HG03457 (cell line): ENCODE data around the gene WWP2.

Experiments
- ATAC-seq: cut with Tn5 transposase; IDR thresholded peaks from one replicate; pipeline ENCODE4 v1.9.1; 2021; ENCODE audit warnings: moderate number of reproducible peaks; ENCODE audit not compliant: unreplicated experiment

The WWP2 gene

DNA sequence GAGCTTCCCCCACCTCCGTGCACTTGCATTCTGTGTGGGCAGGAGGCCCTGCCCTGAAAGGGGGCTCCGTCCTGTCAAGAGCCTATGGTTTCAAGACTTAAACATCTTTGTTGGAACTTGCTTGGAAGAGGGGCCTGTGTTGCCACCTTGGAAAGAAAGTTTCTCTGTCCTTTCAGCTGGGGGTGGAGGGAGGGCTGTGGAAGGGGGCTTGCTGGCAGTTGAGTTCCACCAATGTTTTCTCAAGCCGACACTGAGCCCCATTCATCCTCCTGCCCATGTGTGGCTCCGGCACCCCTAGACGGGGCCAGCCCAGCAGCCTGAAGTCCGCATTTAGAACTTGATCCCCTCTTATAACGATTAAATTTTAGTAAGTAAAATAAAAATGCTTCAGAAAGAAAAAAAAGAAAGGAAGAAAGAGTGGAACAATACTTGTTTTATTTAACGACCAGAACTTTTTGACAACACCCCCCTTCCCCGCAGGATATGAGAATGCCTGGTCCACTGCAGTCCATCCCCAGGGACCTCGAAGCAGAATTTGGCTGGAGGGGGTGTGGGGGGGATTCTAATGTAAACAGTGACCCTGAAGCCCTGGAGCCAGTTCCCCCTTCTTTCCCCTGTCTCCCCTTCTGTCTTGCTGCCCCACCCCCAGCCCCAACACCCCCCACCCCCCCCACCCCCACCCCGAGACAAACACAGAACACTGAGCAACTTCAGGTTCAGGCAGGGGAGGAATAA lies 162.1 kb downstream of the WWP2 start:
- ATAC-seq = no peak

DNA sequence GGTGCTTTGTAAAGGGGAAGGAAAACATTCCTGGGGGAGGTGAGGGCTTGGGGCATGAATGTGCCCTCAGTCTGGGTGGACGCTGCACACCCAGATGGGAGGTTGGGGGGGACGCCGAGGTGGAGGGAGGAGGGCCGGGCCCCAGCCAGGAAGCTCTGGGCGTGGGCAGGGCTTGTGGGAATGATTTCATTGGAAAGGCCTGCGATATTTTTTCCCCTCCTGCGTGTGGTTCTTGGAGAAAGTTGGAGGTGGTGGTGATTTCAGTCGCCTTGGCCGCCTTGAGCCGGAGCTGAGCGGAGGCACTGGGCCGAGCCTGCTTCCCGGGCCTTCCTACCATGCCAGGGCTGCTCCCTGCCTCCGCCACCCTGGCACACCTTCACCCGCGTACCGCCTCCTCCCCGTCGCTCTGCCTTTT lies 162.7 kb downstream of the WWP2 start:
- ATAC-seq = no peak

DNA sequence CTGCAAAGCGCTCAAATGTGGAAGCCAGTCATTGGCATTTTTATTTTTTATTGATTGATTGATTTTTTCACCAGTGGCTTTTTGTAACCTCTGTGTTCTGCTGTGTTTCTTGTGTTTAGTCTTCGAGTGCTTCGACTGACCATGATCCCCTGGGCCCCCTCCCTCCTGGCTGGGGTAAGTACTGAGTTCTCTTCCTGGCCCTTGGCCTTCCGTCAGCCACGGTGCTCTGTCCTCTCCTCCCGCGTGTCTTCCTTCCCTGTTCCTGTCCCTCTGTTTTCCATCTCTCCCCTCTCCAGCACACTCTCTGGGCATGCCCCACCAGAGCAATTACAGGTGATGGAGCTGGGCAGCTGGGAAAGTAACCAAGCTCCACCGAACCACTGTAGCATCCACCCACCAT lies 163.2 kb downstream of the WWP2 start:
- ATAC-seq = no peak

DNA sequence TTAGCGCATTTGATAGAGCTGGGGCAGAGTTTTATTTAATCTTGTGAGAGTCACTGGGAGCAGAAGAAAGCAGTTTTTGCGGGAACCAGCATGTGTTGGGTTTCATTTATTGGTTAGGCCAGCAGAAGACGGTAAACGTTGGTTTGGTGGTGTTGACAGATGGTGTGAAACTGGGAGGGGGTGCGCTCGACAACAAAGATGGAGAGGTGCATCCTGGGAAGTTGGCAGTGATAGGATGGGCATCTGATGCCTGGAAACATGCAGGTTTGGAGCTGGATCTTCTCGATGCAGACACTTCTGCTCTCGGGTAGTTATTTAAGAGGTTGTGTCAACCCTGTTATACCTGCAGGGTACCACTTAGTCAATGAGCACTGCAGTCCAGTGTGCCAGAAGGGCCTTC lies 164.1 kb downstream of the WWP2 start:
- ATAC-seq = no peak

DNA sequence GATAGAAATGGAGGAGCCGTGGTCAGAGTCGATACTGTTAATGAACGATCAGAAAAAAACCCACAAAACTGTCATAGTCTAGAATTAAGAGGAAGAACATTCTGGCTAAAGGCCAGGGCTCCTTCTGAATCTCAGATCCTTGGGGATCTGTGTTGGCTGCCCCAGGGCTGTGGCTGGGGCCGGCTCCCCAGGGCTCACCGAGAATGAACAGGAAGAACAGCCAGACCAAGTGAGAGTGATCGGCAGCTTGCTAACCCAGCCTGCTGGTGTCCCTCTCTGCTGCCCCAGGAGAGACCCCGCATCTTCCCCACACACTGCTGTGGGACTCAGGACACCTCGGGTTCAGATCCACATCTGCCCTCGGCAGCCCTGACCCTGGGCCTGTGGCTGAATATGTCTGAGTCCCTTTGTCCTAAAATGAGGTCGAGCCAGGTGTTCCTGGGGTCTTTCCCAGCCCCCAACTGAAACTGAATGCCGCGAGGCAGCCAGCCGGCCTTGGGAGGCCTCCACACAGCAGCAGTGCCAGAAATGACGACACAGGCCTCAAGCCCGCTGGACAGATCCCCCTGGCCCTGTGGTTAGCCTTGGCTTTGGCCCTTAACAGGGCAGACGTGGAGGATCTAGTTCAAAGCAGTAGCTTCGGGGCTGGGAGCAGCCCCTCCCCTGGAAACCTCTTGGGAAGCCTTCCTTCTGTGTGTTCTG lies 165.1 kb downstream of the WWP2 start:
- no peak for ATAC-seq

DNA sequence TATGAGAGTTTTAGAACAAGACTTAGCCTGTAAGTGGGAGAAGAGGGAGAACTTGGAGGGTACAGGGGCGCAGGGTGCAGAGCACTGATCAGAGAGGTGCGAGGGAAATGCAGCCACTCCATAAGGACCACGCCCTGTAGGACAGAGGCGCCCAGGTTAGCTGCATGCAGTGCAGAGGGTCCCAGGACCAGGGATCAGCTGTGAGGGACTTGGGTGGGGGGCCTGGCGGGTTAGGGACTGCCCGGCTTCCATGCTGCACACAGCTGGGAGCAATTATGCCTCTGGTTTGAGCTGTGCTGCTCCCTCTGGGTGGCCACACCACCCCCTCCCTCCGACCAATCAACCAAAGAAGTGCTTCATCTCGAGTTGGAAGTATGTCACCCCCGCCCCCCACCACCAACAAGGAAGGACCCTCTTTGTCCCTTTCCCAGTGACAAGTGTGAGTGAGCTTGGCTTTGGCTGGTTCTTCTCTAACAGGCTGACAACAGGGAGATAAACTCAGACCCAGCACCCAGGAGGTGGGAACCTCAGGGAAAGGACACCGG lies 166.8 kb downstream of the WWP2 start:
- no peak for ATAC-seq

DNA sequence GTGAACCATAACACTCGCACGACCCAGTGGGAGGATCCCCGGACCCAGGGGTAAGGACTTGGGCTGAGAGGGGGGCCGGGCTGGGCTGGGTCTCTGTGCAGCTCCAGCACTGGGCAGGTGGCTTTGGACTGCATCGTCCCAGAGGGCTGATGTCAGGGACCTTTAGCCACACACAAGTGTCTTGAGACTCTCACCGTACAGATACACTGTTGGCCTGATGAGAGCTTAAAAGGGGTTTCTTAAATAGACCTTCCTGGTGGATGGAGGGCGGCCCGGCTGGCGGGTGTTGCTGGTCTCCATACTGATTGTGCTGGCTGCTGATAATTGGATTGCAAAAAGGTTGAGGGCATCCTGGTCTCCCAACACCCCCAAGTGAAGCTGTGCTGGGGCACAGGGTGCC lies 167.3 kb downstream of the WWP2 start:
- ATAC-seq = no peak

DNA sequence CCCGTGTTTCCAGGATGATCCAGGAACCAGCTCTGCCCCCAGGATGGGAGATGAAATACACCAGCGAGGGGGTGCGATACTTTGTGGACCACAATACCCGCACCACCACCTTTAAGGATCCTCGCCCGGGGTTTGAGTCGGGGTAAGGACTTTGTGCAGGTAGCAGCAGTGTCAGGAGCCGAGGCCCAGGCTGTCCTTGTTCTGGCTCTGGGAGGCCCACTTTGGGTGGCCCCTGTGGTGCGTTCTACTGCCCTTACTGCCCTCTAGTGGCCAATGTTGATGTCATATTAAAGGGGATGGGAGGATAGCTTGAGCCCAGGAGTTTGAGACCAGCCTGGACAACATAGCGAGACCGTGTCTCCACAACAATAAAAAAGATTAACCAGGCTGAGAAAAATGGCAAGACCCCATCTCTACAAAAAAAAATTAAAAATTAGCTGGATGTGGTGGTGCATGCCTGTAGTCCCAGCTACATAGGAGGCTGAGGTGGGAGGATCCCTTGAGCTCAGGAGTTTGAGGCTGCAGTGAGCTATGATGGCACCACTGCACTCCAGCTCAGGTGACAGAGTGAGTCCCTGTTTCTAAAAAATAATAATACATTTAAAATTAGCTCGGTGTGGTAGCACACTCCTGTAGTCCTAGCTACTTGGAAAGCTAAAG lies 168.1 kb downstream of the WWP2 start:
- ATAC-seq = no peak

DNA sequence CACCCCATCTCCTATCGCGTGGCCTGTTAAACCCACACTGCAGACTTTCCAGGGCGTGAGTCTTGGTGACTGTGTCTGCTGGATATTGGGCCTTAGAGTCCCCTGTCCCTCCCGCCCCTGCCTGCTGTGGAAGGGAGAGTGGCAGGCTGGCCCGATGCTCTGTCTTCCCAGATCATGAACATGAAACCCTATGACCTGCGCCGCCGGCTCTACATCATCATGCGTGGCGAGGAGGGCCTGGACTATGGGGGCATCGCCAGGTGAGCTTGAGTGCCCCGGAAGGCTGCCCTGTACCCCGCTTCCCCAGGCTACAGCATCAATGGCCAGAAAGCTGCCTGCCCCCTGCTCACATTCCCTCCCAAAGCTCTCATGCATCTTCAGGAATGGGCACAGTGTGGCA lies 169.5 kb downstream of the WWP2 start:
- no peak for ATAC-seq

DNA sequence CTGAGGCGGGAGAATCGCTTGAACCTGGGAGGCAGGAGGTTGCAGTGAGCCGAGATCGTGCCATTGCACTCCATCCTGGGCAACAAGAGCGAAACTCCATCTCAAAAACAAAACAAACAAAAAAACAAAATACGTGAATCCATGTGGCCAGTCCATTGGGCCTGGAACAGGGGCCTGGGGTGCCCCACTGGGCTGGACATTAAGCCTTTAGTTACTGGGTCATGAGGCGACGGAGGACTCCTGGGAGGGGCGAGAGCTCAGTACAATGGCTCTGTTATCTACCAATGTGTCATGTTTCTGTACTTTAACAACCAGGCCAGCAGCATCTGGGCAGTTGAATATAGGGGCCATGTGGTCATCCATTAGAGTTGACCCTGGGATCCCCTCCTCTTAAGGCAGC lies 170.1 kb downstream of the WWP2 start:
- no peak for ATAC-seq

DNA sequence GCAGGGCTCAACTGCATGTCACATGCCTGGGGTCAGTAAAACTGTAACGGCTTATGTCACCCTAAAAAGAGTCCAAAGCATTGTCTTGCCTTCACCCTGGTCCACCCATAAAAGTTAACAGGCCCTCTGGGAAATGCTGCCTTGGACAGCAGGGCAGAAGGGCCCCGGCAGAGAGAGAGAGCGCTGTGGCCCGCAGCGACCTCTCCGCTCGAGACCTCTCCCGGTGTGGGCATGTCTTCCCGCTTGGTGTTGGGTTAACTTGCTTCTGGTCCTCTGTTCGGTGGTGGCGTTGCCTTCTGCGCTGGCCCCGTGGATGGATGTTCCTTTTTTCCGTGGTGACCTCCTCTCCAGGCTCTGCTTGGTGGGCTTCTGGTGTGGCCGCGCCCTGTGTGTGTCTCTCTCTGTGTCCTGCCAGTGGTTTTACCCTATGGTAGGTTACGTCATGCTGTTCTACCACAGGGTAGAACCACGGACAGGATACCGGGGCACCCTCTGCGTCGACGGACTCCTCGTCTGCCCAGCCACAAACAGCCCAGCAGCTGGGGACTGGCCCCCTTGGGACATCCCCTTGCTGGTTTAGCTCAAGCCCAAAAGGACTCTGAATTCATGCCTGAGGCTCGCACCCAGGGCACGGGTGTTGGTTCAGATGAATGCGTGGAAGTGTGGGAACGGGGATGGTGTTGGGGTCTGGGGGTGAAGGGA lies 170.7 kb downstream of the WWP2 start:
- ATAC-seq = no peak

DNA sequence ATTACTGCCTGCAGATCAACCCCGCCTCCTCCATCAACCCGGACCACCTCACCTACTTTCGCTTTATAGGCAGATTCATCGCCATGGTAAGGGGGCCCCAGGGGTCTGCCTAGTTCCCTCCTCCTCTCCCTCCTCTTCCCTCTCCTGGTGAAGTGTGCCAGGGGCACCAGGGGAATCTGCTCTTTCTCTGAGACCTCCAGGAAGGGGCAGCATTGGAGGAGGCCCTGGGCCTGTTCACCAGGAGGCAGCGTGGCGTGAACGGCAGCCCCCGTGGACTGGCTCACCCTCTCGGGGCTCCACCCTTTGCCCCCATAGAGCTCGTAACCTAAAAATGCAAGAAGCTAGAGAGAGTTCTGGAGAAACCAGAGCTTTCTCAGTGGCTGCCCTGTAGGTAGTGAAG lies 171.9 kb downstream of the WWP2 start:
- ATAC-seq = no peak

DNA sequence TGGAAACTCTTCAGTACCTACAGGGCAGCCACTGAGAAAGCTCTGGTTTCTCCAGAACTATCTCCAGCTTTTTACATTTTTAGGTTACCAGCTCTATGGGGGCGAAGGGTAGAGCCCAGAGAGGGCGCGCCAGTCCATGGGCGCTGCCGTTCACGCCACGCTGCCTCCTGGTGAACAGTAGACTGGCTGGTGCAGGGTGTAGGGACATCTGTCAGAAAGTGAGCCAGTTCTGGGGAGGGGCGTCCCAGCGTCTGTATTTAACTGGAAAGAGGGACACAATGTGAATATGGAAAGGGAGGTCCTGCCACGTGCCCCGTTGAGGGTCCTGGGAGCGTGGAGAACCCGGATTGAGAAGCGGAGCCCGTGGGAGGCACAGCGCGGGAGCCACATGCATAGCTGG lies 172.6 kb downstream of the WWP2 start:
- no peak for ATAC-seq

DNA sequence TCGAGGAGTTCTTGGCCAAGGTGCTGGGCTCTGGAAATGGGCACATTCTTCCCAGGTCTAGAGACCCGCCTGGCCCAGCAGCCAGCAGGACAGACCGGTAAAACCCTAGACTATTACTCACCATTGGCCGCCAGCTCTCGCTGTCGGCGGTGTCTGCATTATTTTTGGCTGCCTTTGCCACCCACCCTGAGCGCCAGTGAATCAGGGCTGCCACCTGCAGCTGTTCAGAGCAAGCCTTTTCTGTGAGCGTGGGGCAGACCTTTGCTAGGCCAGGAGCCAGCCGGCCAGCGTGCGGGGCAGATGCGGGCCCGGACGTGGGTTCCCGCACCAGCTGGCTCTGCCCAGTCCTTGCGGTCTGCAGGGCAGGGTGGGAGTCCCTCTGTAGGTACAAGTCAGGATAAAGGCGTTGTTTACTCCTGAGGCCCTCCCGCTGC lies 173.2 kb downstream of the WWP2 start:
- no peak for ATAC-seq

DNA sequence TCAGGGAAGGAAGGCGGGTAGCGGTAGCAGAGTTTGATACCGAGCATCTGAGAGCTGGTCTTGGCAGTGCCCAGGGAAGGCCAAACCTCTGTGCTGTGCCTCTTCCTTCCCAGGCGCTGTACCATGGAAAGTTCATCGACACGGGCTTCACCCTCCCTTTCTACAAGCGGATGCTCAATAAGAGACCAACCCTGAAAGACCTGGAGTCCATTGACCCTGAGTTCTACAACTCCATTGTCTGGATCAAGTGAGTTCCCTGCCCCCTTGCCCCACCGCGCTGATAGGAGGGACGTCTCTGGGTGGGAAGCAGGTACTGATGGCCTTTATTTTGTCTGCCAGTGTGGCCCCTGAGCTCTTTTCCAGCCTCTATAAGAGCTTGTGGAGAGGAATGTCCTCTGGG lies 173.6 kb downstream of the WWP2 start:
- ATAC-seq = no peak

DNA sequence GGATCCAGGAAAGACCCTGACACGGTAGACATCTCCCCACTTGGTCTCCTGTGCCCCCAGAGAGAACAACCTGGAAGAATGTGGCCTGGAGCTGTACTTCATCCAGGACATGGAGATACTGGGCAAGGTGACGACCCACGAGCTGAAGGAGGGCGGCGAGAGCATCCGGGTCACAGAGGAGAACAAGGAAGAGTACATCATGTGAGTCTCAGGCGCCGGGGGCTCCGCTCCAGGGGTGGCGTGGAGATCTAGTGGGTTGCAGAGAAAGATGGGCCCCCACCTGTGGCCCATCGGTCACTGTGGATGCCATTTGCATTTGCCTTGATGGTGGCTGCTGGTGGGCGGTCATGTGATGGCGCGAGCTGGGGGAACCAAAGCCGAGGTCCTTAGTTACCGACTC lies 174.1 kb downstream of the WWP2 start:
- ATAC-seq = no peak

DNA sequence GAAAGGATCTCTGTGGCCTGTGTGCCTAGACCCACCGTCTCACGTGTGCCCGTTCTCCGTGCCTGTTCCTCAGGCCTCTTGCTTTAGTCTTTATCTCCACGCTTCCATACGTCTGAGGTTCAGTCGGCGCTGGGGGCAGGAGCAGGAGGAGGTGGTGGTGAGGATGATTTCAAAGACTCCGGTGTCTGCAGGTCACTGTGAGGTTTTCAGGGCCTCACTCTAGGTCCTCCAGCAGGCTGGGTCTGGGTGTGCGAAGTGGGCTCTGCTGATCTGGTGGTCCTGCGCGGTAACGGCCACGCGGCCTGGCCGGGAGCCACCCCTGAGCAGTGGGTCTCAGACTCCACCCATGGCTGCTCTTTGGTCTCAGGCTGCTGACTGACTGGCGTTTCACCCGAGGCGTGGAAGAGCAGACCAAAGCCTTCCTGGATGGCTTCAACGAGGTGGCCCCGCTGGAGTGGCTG lies 174.6 kb downstream of the WWP2 start:
- ATAC-seq = no peak

DNA sequence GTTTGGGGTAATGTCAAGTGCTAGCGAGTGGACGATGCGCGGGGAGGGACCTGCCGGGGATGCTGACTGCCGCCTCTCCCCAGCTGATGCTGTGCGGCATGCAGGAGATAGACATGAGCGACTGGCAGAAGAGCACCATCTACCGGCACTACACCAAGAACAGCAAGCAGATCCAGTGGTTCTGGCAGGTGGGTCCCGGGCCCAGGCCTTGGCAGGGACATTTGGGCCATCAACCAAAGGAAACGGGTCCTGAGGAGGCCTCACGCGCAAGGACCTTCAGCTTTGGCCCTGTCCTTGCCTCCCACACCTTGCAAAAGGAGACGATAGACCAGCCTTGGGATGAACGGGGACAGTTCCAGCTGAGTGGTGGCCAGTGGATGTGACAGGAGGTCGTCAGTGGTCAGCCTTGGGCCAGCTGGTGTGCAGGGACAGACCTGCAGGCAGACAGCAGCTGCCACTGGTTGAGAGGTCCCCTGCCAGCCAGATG lies 175.4 kb downstream of the WWP2 start:
- no peak for ATAC-seq

DNA sequence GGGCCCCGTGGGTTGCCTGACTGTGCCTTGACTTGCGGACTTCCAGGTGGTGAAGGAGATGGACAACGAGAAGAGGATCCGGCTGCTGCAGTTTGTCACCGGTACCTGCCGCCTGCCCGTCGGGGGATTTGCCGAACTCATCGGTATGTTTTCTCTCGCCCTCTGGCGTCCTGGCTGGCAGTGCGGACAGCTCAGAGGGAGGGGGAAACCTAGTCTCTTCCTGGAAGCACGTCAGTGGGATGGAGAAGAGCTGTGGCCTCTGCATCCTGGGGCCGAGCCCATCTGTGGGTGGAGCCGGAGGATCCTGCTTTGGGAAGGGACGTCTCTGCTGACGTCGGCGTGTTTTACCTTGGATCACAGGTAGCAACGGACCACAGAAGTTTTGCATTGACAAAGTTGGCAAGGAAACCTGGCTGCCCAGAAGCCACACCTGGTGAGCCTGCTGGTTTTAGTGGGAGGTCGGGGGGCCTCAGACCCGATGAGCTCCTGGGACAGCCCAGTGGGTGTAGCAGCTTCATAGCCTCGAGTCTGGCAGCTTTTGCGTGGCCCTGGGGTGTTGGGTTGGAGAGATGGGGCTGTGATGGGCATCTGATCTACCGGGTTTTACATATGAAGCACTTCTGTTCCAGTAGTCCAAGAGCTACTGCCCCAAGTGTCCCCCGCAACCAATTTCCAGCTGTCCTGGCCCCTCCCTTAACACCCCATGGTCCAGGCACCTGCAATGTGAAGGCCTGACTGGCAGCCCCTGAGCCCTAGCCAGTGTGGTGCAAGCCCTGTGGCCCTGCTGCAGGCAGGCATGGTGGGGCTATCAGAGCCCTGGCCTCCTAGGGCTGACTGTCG lies 177.1 kb downstream of the WWP2 start:
- ATAC-seq = no peak
